GM19328 (cell line): ENCODE data around the gene HNRNPM.

Experiments
- ATAC-seq: cut with Tn5 transposase; IDR thresholded peaks from one replicate; pipeline ENCODE4 v1.9.1; 2021; ENCODE audit warnings: mild to moderate bottlenecking, moderate library complexity; ENCODE audit not compliant: unreplicated experiment

The HNRNPM gene

GRCh38 chr19:8537099-8537498 lies 92.3 kb downstream of the HNRNPM start:
- no peak for ATAC-seq
